GM19452 (cell line): Measurements from ENCODE around the gene PRKCE.

Experiments
- ATAC-seq: cut with Tn5 transposase; IDR thresholded peaks from one replicate; pipeline ENCODE4 v1.9.1; 2021; ENCODE audit not compliant: unreplicated experiment

Gene PRKCE

DNA sequence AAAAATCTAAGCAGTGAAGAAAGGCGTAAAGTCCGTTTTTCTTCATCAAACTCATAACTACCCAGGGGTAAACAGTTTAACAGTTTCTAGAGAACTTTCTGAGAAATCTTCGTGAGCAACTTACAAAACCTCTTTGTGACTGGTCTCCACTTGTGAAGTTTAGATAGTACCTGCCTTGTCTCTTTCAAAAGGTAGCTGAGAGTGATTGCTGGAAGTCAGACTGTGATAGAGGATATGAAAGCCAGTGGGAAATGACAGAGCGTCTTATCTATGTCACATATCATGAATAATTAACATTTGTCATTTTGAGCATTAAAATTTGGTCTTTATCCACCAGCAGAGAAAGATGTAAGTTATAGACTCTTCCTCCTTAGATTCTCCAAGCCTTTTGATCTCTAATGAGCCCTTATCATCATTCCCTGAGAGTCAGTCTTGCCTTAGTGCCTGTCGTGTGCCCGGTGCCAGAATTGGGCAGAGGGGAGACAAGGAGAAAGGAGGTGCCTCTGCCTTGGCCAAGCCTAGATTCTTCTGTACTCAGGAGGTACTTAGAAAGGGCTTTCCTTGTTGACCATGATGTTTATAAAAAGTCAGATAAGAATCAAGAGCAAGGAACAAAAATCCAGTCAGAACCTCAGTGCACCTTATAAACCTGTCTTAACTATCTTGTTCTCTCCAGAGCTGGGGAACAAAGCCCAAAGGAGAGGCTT, 440.6 kb downstream of the PRKCE start:
- no peak for ATAC-seq

DNA sequence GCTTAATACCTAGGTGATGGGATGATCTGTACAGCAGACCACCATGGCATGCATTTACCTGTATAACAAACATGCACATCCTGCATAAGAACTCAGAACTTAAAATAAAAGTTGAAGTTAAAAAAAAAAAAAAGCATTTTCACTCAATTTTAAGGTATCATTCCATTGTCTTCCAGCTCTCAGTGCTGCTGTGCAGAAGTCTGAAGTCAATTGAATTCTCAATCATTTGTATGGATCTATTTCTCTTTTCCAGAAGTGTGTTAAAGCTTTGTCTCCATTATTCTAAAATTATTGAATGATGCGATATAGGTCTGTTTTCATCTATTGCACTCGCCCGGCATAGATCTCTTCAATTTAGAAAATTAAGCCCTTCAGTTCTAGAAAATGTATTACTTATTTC, 443.2 kb downstream of the PRKCE start:
- no peak for ATAC-seq

DNA sequence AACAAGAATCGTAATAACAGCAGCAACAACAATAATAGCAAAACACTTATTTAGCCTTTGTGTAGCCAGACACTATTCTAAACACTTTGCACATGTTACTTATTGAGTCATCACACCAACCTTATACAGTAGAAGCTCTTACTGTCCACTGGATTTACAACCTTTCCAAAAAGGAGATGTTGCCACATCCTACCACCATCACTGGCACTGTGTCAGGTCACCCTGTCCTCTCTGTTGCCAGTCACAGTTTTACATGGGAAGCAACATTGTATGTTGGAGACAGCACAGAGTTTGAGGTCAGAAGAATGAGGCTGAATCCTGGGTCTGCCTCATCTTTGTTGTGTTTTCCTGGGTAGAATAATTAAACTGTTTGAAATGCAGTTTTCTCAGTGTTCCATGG, 444.4 kb downstream of the PRKCE start:
- no peak for ATAC-seq

DNA sequence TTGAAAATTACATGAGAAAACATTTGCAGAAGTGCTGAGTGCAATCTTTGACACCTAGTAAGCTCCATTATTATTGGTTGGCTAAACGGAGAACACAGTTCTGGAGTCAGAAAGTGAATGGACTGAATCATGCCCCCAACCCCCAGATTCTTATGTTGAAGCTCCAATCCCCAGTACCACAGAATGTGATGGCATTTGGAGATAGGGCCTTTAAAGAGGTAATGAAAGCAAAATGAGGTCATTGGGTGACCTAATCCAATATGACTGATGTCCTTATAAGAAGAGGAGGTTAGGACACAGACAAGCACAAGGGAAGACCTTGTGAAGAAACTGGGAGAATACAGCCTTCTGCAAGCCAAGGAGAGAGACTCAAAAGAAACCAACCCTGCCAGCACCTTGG, 444.8 kb downstream of the PRKCE start:
- ATAC-seq, result no peak

DNA sequence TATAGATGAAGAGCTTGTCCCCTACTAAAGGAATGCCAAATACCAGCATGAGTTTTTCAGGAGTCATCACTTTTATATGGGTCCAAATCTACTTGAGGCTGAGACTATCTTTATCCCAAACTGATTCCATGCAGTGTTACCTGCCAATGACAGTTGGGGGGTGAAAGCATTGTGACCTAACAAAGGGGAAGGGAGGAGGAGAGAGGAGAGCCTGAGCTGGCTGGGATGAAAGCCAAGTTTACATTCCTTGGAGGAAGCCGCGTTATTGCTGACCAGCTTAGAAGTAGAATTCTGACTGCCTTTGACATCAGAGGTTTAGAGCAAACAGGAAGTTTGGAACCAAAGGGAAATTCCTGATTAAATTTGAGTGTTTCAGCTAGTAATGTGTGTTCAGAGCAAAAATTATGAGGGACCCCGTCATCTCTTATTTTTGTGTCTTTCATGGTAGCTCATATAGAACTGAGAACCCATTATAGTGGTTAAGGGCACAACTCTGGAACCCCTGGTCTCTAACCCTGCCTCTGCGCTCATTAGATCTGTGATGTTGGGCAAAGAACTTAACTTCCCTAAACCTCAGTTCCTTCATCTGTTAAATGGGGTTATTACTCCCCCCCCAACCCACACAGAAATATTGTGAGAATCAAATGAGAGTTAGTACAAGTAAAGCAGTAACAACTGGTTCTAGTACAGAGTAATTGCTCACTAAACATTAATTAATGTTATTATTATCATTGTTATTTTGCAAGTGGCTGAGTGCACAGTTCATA, 446.4 kb downstream of the PRKCE start:
- no peak for ATAC-seq

- ATAC-seq, result no peak
Observed at GRCh38 chr2:46098621-46099062, 447.2 kb downstream of the PRKCE start.

DNA sequence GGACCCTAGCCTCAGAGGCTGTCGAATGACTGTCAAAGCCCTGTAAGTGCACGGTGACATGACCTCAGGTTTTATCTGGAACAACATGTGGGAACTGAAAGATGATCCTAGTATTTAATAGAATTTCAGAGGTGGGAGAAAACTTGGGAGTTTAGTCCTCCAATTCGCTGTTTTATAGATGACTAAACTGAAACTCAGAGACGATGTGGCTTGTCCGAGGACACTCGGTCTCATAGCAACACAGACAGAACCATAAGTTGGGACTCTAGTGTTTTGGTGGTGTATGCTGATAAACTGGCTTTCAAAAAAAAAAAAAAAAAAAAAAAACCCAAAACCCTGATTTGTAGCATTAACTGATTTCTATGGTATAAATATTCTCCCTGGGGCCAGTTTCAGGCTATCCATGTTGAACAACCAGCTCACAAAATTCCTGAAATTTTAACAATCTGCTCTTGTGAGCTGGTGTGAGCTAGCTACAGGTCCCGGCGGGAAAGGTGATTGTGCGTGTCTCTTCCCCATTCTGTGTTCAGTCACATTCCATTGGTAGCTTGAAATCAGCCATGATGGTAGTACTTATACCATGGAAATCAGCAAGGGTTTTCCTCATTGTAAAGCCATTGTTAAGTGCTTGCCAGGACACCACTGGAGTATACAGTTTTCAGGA, 450.2 kb downstream of the PRKCE start:
- no peak for ATAC-seq

DNA sequence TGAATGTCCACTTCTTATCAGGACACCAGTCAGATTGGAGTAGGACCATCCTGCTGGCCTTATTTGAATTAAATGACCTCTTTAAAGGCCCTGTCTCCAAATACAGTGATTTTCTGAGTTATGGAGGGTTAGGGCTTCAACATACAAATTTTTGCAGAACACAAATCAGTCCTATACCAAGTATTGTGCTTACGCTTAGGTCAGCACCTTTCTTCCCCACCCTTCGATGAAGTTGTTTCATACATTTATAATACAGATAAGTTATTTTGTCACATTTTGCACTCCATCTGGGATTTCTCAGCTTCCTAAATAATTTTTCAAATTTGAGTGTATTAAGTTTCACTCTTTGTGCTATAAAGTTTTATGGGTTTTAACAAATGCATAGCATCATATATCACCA, 455.2 kb downstream of the PRKCE start:
- no peak for ATAC-seq

- no peak for ATAC-seq
Observed at GRCh38 chr2:46114996-46115395, 463.5 kb downstream of the PRKCE start.

DNA sequence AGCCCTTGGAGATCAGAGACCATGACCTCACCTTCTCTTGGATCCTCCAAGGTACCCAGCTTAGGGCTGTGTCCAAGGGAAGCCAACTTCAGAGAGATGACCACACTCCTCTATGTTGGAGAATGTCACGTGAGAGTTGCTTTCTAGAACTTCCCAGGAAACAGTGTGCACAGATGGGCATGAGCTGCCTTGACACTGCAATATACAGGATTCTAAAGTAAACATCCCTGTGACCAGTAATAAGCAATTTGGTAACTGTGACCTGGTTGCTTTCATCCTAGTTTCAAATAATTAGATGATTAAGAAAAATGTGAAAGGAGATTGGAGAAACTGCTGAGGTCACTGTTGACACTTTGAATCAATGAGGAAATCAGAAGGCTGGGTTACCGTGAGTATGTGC, 464.7 kb downstream of the PRKCE start:
- no peak for ATAC-seq

DNA sequence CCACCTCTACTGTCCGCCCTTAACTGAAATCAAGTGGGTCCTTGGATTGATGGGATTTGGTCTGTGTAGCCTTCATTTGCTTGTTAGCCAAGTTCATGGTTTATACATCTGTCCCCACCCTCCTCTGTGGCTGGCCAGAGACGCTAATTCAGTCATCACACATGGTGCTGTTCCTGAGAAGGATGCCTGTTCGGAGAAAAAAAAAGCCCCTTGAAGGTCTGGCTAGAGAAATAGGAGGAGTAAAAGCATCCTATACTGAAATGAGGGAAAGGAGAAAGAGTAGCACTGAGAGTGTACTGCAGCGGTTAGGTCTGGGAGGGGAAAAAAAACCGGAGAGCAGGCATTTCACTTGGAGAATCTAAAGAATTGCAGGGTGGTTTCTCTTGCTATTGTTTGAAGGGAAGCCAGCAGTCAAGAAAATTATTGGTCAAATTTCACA, 465.1 kb downstream of the PRKCE start:
- ATAC-seq, result no peak

GRCh38 chr2:46117379-46117778, 465.9 kb downstream of the PRKCE start:
- ATAC-seq, result no peak

- ATAC-seq, result no peak
Observed at GRCh38 chr2:46117994-46118393, 466.5 kb downstream of the PRKCE start.

GRCh38 chr2:46118656-46119371, 467.3 kb downstream of the PRKCE start:
- ATAC-seq, result no peak

GRCh38 chr2:46119453-46119852, 468.0 kb downstream of the PRKCE start:
- ATAC-seq, result no peak

DNA sequence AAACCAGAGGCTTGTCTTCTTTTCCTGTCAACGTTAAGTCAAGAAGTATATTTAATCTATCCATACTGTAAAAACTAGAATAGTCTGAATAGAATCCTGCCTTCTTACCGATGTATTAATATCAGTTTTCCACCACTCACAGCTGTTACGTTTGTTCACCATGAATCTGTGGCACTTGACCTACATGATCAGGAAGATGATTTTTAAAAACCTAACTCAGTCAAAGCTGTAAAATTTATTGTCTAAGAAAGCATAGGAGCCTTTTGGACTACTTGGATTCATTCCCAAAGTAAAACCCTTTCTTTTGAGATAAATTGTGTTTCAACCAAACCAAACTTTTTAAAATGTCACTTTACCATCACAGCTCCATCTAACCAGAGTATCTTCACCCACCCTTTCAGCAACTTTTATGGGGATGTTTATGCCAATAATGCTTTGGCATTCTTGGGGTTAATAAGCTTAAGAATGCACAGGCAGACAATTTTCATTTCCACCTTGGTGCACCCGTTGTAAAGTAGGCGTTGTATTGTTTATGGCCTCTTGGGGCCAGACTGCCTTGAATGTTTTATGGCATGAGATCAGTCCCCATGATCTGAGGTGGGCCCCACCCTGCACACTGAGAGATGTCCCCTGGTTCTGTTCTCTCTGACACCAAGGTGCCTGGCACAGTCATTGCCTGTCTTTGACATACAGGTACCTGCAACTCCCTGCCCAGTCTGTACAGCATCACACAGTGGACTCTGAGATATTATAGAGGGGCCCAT, 469.5 kb downstream of the PRKCE start:
- no peak for ATAC-seq

- no peak for ATAC-seq
Observed at GRCh38 chr2:46122318-46122976, 471.0 kb downstream of the PRKCE start.

GRCh38 chr2:46123013-46123412, 471.5 kb downstream of the PRKCE start:
- no peak for ATAC-seq

DNA sequence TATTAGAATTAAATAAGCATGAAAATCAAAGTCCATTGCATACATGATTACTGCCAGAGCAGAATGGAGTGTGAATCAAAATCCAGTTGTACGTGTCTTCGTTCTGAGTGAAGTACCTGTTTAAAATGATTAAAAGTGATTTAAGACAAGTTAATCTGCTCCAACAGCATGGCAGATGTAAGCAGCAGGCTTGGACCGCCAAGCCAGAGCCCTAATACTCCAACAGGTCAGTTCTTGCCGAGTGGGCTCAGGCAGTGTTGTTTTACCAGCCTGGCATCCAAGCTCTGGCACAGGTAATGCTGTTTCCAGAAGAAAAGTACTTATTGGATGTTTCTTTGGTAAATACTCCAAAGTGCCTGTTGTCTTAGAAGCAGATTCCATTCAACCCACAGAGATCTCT, 474.3 kb downstream of the PRKCE start:
- ATAC-seq, result no peak

- no peak for ATAC-seq
Observed at GRCh38 chr2:46126571-46126970, 475.1 kb downstream of the PRKCE start.
